Fibroblast of villous mesenchyme (primary cell): Measurements from ENCODE around the gene SNX15. TPM values are rescaled to one million over a fixed set of nuclear protein-coding genes. Genes with fewer than 3 reads are reported as not detected.

Experiments
- DNase-seq: peaks from one replicate; pipeline ENCODE4 v3.0.0-alpha.2; 2010; ENCODE audit warnings: low read depth
- H3K4me3 ChIP-seq: 2 replicates; pipeline ENCODE4 v1.5.1; 2011; ENCODE audit warnings: low read depth, mild to moderate bottlenecking, low read length
- total RNA-seq: library from RNA; depleted of rRNA; stranded (reverse); fragments of >200 nt; gene quantifications from 2 replicates; pipeline ENCODE4 v1.2.3, GENCODE V29; 2012
- TF ChIP-seq, protein P1 (sequence below): IDR thresholded peaks from 2 replicates; pipeline ENCODE4 v1.5.1; 2012; ENCODE audit warnings: low read depth, mild to moderate bottlenecking, low read length; ENCODE audit not compliant: insufficient read depth

The SNX15 gene
- total RNA-seq, 1 donor: 12.5 TPM

DNA sequence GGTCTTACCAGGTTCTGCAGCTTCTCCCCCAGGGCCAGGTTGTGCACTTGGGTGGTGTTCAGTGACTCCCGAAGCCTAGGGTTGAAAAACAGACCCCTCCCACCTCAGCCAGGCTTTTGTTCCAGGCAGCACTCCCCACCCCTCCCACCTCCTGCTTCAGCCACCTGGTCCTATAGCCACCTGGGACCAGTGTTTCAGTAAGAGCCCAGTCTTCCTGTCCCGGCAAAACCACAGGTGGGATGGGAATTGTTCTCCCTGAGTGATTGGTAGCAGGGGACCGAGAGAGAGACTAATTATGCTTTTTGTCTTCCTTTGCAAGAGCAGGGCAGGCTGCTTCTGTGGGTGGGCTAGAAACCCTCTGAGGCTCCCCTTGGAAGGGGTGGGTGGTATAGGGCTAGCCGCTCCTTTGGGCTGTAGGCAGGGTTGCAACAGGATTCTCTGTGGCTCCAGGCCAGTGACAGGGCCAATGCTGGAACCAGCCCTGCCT, 39.6 kb downstream of the SNX15 start:
- no peak overlapping the region for H3K4me3 ChIP-seq
- TF ChIP-seq, protein P1, sequence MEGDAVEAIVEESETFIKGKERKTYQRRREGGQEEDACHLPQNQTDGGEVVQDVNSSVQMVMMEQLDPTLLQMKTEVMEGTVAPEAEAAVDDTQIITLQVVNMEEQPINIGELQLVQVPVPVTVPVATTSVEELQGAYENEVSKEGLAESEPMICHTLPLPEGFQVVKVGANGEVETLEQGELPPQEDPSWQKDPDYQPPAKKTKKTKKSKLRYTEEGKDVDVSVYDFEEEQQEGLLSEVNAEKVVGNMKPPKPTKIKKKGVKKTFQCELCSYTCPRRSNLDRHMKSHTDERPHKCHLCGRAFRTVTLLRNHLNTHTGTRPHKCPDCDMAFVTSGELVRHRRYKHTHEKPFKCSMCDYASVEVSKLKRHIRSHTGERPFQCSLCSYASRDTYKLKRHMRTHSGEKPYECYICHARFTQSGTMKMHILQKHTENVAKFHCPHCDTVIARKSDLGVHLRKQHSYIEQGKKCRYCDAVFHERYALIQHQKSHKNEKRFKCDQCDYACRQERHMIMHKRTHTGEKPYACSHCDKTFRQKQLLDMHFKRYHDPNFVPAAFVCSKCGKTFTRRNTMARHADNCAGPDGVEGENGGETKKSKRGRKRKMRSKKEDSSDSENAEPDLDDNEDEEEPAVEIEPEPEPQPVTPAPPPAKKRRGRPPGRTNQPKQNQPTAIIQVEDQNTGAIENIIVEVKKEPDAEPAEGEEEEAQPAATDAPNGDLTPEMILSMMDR: no peak
- no peak for DNase-seq

DNA sequence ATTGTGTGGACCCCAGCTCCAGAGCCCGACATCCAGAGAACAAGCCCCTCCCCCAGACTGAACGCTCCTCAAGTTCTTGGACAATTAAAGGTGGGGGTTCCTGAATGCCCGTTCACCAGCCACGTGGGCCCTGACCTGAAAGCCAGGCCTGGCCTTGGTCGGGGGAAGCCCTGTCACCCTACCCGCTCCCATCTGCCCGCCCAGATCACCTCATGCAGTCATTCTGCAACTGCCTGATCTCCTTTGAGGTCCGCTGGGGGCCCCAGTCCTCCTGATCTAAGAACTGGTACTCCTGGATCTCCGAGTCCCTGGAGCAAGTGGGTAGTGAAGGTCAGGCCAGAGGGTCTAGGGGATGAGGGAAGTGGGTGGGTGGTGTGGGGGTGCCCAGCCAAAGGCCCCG, 40.2 kb downstream of the SNX15 start:
- TF ChIP-seq, protein P1: no peak
- H3K4me3 ChIP-seq: no peak overlapping the region
- no peak for DNase-seq

DNA sequence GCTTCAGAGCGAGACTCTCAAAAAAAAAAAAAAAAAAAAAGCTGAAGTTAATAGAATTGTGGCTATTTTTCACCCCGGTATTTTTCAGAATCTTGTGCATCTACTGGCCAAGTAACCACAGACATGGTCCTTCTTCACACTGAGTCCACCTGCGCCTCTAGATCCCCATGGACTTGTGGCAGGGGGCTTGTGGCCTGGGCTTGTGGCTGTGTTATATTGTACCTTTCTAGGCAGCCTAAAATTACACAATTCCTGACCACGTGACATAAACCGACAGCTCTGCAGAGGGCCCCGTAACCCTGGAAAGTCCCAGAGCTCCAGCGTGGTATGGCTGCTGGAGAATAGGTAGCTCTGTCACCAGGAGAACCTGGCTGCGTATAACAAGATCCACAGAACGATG, 42.0 kb downstream of the SNX15 start:
- peak; percentile 28 for DNase-seq
- TF ChIP-seq, protein P1: no peak
- no peak overlapping the region for H3K4me3 ChIP-seq

DNA sequence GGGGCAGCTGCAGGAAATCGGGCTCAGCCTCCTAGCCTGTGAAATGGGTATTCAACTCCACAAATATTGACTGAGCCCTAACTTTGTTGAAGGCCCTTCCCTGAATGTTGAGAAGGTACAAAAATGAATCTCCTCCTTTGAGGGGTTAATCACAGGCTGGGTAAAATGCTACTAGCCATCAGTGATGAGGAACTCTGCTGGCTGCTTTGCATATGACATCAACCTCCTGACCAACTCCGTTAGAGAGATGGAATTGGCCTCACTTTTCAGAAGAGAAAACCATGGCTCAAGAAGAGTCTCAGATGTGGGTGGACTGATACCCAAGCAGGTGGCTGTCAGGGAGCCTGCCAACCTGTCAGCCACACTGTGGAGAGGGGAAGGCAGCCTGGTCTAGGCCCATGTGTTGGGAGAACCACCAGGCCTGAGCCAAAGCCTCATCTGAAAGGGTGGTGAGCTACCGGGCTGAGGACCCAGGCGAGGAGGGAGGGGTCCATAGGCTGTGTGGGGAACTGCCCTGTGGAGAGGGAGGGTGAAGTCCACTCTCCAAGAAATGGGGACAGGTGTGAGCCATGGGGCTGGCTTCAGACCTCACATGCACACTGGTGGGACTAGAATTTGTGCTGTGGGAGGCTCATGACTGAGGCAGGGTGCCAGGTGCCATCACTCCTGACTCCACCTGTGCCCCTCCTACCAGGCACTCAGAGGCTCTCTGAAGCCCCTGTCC, 44.8 kb downstream of the SNX15 start:
- H3K4me3 ChIP-seq: no peak overlapping the region
- DNase-seq: no peak
- TF ChIP-seq, protein P1: no peak

DNA sequence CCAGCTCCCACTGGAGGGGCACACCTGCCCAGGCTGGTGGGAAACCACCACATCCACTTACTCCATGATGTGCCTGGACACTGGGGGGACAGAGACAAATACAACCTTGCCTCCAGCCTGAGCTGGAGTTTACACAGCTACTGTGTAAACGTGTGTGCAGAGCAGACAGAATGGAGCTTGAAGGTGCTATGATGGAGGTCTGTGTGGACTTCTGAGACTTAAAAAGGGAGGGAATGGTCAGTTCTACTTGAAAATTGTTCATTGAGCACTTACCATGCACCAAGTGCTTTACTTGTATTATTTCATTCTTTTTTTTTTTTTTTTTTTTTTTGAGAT, 45.4 kb downstream of the SNX15 start:
- H3K4me3 ChIP-seq: no peak overlapping the region
- TF ChIP-seq, protein P1: no peak
- no peak for DNase-seq

DNA sequence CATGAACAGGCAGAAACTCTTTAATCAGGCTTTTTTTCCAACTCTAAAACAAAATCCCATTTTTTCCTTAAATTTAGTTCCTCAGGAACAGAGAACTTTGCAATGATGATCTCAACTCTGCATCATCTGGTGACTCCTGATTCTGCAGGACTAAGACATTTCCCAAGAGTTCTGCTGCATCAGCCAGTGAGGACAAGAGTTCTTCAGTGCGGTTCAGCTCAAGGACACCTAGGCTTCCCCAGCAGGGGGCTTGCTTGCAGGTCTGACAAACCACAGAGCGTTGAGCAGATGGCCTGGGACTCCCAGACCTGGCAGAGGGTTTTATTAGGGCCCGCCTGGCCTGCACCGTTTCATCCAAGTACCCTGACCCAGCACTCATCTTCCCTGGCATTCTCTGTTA, 50.2 kb downstream of the SNX15 start:
- H3K4me3 ChIP-seq: no peak overlapping the region
- TF ChIP-seq, protein P1: no peak
- DNase-seq: no peak

DNA sequence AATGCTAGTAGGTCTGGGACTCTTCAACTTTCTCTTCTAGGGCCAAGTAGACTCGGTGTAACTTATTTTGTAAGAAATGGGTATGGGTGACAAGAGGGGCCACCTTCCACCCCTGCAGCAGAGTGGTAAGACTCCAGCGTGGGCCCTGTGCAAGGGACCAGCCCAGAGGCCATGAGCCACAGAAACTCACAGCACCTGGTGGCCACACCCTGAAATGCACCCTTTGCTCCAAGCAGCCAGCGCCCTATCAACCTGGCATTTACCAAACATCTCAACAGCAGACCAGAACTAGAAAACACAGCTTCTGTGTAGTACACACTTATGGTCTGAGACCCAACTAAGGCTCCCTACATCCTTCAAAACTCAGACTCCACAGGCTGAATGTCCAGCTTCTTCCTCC, 50.9 kb downstream of the SNX15 start:
- peak; percentile 35 for DNase-seq
- TF ChIP-seq, protein P1: peak; percentile 73
- H3K4me3 ChIP-seq: no peak overlapping the region
